ENCODE results near the gene VPS4A.

DNA sequence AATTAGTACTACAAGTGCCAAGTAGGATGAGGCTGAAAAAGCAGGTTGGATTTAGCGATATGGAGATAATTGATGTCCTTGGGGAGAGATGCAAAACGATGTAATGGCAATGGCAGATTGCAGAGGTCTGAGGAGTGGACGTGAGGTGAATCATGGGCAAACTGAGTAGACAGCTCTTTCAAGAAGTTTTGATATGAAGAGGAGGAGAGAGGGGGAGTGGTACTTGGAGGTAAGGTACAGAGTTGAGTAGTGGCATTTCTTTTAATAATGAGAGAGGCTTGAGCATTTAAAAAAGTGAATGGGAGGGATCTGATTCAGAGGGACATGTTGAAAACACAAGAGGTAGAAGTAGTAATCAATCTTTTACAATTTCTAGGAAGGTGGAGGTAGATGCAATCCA is 17.7 kb upstream of the VPS4A start:
- TF ChIP-seq, protein P1, sequence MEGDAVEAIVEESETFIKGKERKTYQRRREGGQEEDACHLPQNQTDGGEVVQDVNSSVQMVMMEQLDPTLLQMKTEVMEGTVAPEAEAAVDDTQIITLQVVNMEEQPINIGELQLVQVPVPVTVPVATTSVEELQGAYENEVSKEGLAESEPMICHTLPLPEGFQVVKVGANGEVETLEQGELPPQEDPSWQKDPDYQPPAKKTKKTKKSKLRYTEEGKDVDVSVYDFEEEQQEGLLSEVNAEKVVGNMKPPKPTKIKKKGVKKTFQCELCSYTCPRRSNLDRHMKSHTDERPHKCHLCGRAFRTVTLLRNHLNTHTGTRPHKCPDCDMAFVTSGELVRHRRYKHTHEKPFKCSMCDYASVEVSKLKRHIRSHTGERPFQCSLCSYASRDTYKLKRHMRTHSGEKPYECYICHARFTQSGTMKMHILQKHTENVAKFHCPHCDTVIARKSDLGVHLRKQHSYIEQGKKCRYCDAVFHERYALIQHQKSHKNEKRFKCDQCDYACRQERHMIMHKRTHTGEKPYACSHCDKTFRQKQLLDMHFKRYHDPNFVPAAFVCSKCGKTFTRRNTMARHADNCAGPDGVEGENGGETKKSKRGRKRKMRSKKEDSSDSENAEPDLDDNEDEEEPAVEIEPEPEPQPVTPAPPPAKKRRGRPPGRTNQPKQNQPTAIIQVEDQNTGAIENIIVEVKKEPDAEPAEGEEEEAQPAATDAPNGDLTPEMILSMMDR (conservative IDR thresholded peaks at IDR 0.05; ENCODE audit: low read length) = no peak
- TF ChIP-seq EZH2phosphoT487 (IDR thresholded peaks at IDR 0.05; ENCODE audit: borderline replicate concordance) = no peak

Measured in Loucy (cell line).